HCT116 (cell line): ENCODE results near the gene POMGNT1. TPM values are rescaled to one million over a fixed set of nuclear protein-coding genes. Genes with fewer than 3 reads are reported as not detected.

Experiments
- ATAC-seq: fragments of 200-7000 bp; cut with Tn5 transposase; 2 replicates; pipeline ENCODE4 v1.9.1; 2020; ENCODE audit warnings: mild to moderate bottlenecking, moderate library complexity
- BruUV-seq: library from RNA; stranded (reverse); fragments of 400-500 nt; replicated peaks from 2 replicates; lab custom pipeline; 2021; lab: Mats Ljungman, UMichigan
- CTCF ChIA-PET: fragments of 300-600 bp; sonication (Branson Sonifier 250); formaldehyde crosslinking; loops from one replicate; lab custom pipeline; 2021; ENCODE audit warnings: antibody characterized with exemption; lab: Charles Lee
- POLR2A ChIA-PET: fragments of 300-600, 350-600 bp; sonication (Branson Sonifier 250); formaldehyde crosslinking; loops from one replicate; lab custom pipeline; 2021; ENCODE audit warnings: antibody characterized with exemption; lab: Charles Lee
- RAD21 ChIA-PET, 2 experiments: fragments of 300-600 bp; sonication (Branson Sonifier 250); formaldehyde crosslinking; loops; one replicate each; lab custom pipeline; 2023; ENCODE audit warnings: low total read pairs in 2 of 2; ENCODE audit not compliant: uncharacterized antibody in 2 of 2, unreplicated experiment in 2 of 2, low non-redundant PET in 1 of 2; lab: Charles Lee
- DNase-seq: peaks from one replicate; pipeline ENCODE4 v3.0.0-alpha.2; 2010; ENCODE audit warnings: low read depth, low spot score
- H2AFZ ChIP-seq: fragments of 200-600 bp; shearing (Covaris generic), sonication (generic); 2 replicates; pipeline ENCODE4 v1.6.1; 2017; ENCODE audit warnings: low read depth, mixed run types, mixed read lengths, antibody characterized with exemption, low read length; ENCODE audit not compliant: poor library complexity, severe bottlenecking
- H3K27ac ChIP-seq: 2 replicates; pipeline ENCODE4 v1.5.1; 2012; ENCODE audit warnings: low read depth, low read length
- H3K27me3 ChIP-seq: fragments of 200-600 bp; sonication (generic); 2 replicates; pipeline ENCODE4 v1.6.1; 2016; ENCODE audit warnings: mixed run types, low read length, mixed read lengths; ENCODE audit not compliant: insufficient read depth
- H3K36me3 ChIP-seq, 2 experiments: fragments of 200-500 bp in 1 of 2; fragments of 200-600 bp in 1 of 2; sonication (Bioruptor generic) in 1 of 2; sonication (generic) in 1 of 2; 2 replicates each; pipeline versions ENCODE4 v1.5.1 to v1.6.1; 2014 to 2016; ENCODE audit warnings: low read length in 2 of 2, inconsistent platforms in 1 of 2, mixed read lengths in 1 of 2, mixed run types in 1 of 2; ENCODE audit not compliant: insufficient read depth in 2 of 2, control insufficient read depth in 1 of 2
- H3K4me1 ChIP-seq, 2 experiments: fragments of 200-600 bp in 1 of 2; sonication (generic) in 1 of 2; 2 replicates each; pipeline versions ENCODE4 v1.5.1 to v1.6.1; 2012 to 2017; ENCODE audit warnings: low read length in 2 of 2, inconsistent platforms in 1 of 2, mild to moderate bottlenecking in 1 of 2, mixed read lengths in 1 of 2, mixed run types in 1 of 2, moderate library complexity in 1 of 2; ENCODE audit not compliant: insufficient read depth in 2 of 2, control insufficient read depth in 1 of 2
- H3K4me2 ChIP-seq: fragments of 200-600 bp; sonication (generic); 2 replicates; pipeline ENCODE4 v1.6.1; 2017; ENCODE audit warnings: mixed run types, low read length, mixed read lengths
- H3K4me3 ChIP-seq, 2 experiments: fragments of 200-600 bp in 1 of 2; sonication (generic) in 1 of 2; replicated peaks in 1 of 2; 2 replicates each; pipeline ENCODE4 v1.5.1; 2011 to 2016; ENCODE audit warnings: low read length in 2 of 2, control low read depth in 1 of 2, low read depth in 1 of 2, mild to moderate bottlenecking in 1 of 2, mixed read lengths in 1 of 2, mixed run types in 1 of 2
- H3K79me2 ChIP-seq: fragments of 200-600 bp; sonication (generic); 2 replicates; pipeline ENCODE4 v1.6.1; 2017; ENCODE audit warnings: mild to moderate bottlenecking, mixed run types, low read length, moderate library complexity, mixed read lengths; ENCODE audit not compliant: insufficient read depth
- H3K9ac ChIP-seq: fragments of 200-600 bp; sonication (generic); 2 replicates; pipeline ENCODE4 v1.6.1; 2016; ENCODE audit warnings: low read length, mixed read lengths
- H3K9me2 ChIP-seq: fragments of 200-600 bp; sonication (generic), shearing (Covaris generic); 2 replicates; pipeline ENCODE4 v1.6.1; 2017; ENCODE audit warnings: mixed run types, mild to moderate bottlenecking, moderate library complexity; ENCODE audit not compliant: insufficient read depth
- H3K9me3 ChIP-seq, 2 experiments: fragments of 200-500 bp in 1 of 2; fragments of 200-600 bp in 1 of 2; sonication (Bioruptor generic) in 1 of 2; sonication (generic) in 1 of 2; 2 replicates each; pipeline ENCODE4 v1.6.1; 2014 to 2017; ENCODE audit warnings: low read length in 2 of 2, mixed read lengths in 2 of 2, inconsistent platforms in 1 of 2, low read depth in 1 of 2, mild to moderate bottlenecking in 1 of 2, mixed run types in 1 of 2, moderate library complexity in 1 of 2; ENCODE audit not compliant: control insufficient read depth in 1 of 2, insufficient read depth in 1 of 2
- H4K20me1 ChIP-seq: fragments of 200-600 bp; sonication (generic), shearing (Covaris generic); 2 replicates; pipeline ENCODE4 v1.6.1; 2017; ENCODE audit warnings: mixed run types, mild to moderate bottlenecking, moderate library complexity; ENCODE audit not compliant: insufficient read depth
- CBX3 ChIP-seq: IDR thresholded peaks from 2 replicates; pipeline ENCODE4 v1.6.1; 2012; ENCODE audit warnings: low read depth
- CEBPB ChIP-seq: IDR thresholded peaks from 2 replicates; pipeline ENCODE4 v1.6.1; 2012; ENCODE audit warnings: low read depth
- ELF1 ChIP-seq: IDR thresholded peaks from 2 replicates; pipeline ENCODE4 v1.6.1; 2012; ENCODE audit warnings: low read depth, borderline replicate concordance
- EZH2 ChIP-seq: fragments of 200-600 bp; sonication (generic); IDR thresholded peaks from 2 replicates; pipeline ENCODE4 v1.6.1; 2017; ENCODE audit warnings: antibody characterized with exemption, mixed run types
- EZH2phosphoT487 ChIP-seq: fragments of 200-600 bp; IDR thresholded peaks from 2 replicates; pipeline ENCODE4 v1.6.1; 2018; ENCODE audit warnings: antibody characterized with exemption, borderline replicate concordance
- JUND ChIP-seq: IDR thresholded peaks from 2 replicates; pipeline ENCODE4 v1.6.1; 2012
- POLR2A ChIP-seq: IDR thresholded peaks from 2 replicates; pipeline ENCODE4 v1.7.0; 2011; ENCODE audit warnings: borderline replicate concordance; ENCODE audit not compliant: insufficient read depth, insufficient read length; ENCODE audit errors: extremely low read depth
- POLR2AphosphoS5 ChIP-seq: IDR thresholded peaks from 2 replicates; pipeline ENCODE4 v1.6.1; 2011; ENCODE audit warnings: mild to moderate bottlenecking, low read depth, low read length, moderate library complexity
- SP1 ChIP-seq: IDR thresholded peaks from 2 replicates; pipeline ENCODE4 v1.6.1; 2012; ENCODE audit warnings: low read depth
- SRF ChIP-seq: IDR thresholded peaks from 2 replicates; pipeline ENCODE4 v1.6.1; 2012; ENCODE audit warnings: low read depth
- TCF7L2 ChIP-seq: IDR thresholded peaks from 2 replicates; pipeline ENCODE4 v1.7.0; 2011; ENCODE audit warnings: borderline replicate concordance, inconsistent platforms; ENCODE audit not compliant: insufficient read depth, insufficient read length; ENCODE audit errors: extremely low read depth
- YY1 ChIP-seq: IDR thresholded peaks from 2 replicates; pipeline ENCODE4 v1.6.1; 2011; ENCODE audit warnings: low read length, low read depth, moderate library complexity, mild to moderate bottlenecking; ENCODE audit not compliant: insufficient replicate concordance; ENCODE audit errors: extremely low read depth
- intact Hi-C: fragments of 100-400 bp; cut with micrococcal nuclease; formaldehyde crosslinking; loops from 2 replicates; pipeline ENCODE4 v1.10.0; 2022
- total RNA-seq: library from RNA; stranded (reverse); gene quantifications from one replicate; pipeline ENCODE4 v1.2.1, GENCODE V29; 2021; ENCODE audit not compliant: unreplicated experiment
- TF ChIP-seq, protein P1 (sequence below), 3 experiments: fragments of 200-600 bp in 1 of 3; sonication (generic) in 1 of 3; IDR thresholded peaks in 2 of 3; conservative IDR thresholded peaks in 1 of 3; 2 replicates each; pipeline ENCODE4 v1.5.1; 2012 to 2017; ENCODE audit warnings: low read depth in 2 of 3, low read length in 2 of 3, antibody characterized with exemption in 1 of 3, borderline replicate concordance in 1 of 3, control low read depth in 1 of 3, mild to moderate bottlenecking in 1 of 3, mixed read lengths in 1 of 3, mixed run types in 1 of 3, moderate library complexity in 1 of 3; ENCODE audit not compliant: insufficient read depth in 1 of 3
- TF ChIP-seq, protein P2 (sequence below): IDR thresholded peaks from 2 replicates; pipeline ENCODE4 v1.6.1; 2012
- TF ChIP-seq, protein P3 (sequence below): IDR thresholded peaks from 2 replicates; pipeline ENCODE4 v1.6.1; 2012
- TF ChIP-seq, protein P4 (sequence below): IDR thresholded peaks from 2 replicates; pipeline ENCODE4 v1.6.1; 2011; ENCODE audit warnings: mild to moderate bottlenecking, low read length, moderate library complexity; ENCODE audit not compliant: insufficient replicate concordance; ENCODE audit errors: extremely low read depth
- TF ChIP-seq, protein P5 (sequence below): IDR thresholded peaks from 2 replicates; pipeline ENCODE4 v1.6.1; 2012; ENCODE audit warnings: low read depth

Gene POMGNT1
- total RNA-seq, 1 experiment from 2014 or later: 97.7 TPM

DNA sequence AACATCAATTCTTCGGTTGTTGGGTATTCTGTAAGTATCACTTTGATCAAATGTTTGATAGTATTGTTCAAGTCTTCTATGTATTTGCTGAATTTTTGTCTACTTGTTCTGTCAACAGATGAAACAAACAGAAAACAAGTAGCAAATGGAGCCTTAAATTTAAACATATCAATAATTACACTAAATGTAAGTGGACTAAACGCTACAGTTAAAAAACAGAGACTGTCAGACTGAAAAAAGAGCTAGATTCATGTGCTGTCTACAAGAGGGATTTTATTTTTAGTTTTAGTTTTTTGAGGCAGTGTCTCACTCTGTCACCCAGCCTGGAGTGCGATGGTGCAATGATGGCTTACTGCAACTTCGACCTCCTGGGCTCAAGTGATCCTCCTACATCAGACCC, 38.6 kb upstream of the POMGNT1 start:
- no TSS peak for BruUV-seq
- no peaks in the 10 kb centered on the region for H3K4me1 ChIP-seq
- no peak overlapping the region for H3K4me2 ChIP-seq
- no peak overlapping the region for H3K27ac ChIP-seq
- H4K20me1 ChIP-seq: no peaks in the 10 kb centered on the region
- H2AFZ ChIP-seq: no peak overlapping the region
- H3K79me2 ChIP-seq: no peaks in the 10 kb centered on the region
- no peak overlapping the region for H3K4me3 ChIP-seq
- ChIA-PET RAD21 (no interaction called here), POLR2A (no interaction called here), CTCF (interaction anchor here (1.6 kb wide), 1 partner anchor 13 kb away, joined by 6 read pairs; no protein-coding TSS in a partner anchor)
- no peak for DNase-seq
- peaks cover 4 to 8% of the 10 kb centered on the region in 2 experiments; a peak in 2 of 4 replicates for H3K9me3 ChIP-seq
- H3K27me3 ChIP-seq: no peaks in the 10 kb centered on the region
- TF ChIP-seq YY1: no peak
- TF ChIP-seq, protein P1, sequence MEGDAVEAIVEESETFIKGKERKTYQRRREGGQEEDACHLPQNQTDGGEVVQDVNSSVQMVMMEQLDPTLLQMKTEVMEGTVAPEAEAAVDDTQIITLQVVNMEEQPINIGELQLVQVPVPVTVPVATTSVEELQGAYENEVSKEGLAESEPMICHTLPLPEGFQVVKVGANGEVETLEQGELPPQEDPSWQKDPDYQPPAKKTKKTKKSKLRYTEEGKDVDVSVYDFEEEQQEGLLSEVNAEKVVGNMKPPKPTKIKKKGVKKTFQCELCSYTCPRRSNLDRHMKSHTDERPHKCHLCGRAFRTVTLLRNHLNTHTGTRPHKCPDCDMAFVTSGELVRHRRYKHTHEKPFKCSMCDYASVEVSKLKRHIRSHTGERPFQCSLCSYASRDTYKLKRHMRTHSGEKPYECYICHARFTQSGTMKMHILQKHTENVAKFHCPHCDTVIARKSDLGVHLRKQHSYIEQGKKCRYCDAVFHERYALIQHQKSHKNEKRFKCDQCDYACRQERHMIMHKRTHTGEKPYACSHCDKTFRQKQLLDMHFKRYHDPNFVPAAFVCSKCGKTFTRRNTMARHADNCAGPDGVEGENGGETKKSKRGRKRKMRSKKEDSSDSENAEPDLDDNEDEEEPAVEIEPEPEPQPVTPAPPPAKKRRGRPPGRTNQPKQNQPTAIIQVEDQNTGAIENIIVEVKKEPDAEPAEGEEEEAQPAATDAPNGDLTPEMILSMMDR (IDR thresholded peaks at IDR 0.05 in 2 of 3, conservative IDR thresholded peaks at IDR 0.05 in 1 of 3; ENCODE audit: borderline replicate concordance in 1 of 3, insufficient read depth in 1 of 3, low read depth in 2 of 3, low read length in 2 of 3): no peak
- TF ChIP-seq ELF1: no peak
- no peak for TF ChIP-seq JUND
- TF ChIP-seq, protein P2, sequence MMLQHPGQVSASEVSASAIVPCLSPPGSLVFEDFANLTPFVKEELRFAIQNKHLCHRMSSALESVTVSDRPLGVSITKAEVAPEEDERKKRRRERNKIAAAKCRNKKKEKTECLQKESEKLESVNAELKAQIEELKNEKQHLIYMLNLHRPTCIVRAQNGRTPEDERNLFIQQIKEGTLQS: no peak
- no peak for TF ChIP-seq SP1
- no peak for TF ChIP-seq CEBPB
- TF ChIP-seq, protein P3, sequence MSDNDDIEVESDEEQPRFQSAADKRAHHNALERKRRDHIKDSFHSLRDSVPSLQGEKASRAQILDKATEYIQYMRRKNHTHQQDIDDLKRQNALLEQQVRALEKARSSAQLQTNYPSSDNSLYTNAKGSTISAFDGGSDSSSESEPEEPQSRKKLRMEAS: no peak
- TF ChIP-seq EZH2: no peak
- TF ChIP-seq CBX3: no peak
- no peak for TF ChIP-seq POLR2A
- TF ChIP-seq, protein P4, sequence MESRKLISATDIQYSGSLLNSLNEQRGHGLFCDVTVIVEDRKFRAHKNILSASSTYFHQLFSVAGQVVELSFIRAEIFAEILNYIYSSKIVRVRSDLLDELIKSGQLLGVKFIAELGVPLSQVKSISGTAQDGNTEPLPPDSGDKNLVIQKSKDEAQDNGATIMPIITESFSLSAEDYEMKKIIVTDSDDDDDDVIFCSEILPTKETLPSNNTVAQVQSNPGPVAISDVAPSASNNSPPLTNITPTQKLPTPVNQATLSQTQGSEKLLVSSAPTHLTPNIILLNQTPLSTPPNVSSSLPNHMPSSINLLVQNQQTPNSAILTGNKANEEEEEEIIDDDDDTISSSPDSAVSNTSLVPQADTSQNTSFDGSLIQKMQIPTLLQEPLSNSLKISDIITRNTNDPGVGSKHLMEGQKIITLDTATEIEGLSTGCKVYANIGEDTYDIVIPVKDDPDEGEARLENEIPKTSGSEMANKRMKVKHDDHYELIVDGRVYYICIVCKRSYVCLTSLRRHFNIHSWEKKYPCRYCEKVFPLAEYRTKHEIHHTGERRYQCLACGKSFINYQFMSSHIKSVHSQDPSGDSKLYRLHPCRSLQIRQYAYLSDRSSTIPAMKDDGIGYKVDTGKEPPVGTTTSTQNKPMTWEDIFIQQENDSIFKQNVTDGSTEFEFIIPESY: no peak
- TF ChIP-seq, protein P5, sequence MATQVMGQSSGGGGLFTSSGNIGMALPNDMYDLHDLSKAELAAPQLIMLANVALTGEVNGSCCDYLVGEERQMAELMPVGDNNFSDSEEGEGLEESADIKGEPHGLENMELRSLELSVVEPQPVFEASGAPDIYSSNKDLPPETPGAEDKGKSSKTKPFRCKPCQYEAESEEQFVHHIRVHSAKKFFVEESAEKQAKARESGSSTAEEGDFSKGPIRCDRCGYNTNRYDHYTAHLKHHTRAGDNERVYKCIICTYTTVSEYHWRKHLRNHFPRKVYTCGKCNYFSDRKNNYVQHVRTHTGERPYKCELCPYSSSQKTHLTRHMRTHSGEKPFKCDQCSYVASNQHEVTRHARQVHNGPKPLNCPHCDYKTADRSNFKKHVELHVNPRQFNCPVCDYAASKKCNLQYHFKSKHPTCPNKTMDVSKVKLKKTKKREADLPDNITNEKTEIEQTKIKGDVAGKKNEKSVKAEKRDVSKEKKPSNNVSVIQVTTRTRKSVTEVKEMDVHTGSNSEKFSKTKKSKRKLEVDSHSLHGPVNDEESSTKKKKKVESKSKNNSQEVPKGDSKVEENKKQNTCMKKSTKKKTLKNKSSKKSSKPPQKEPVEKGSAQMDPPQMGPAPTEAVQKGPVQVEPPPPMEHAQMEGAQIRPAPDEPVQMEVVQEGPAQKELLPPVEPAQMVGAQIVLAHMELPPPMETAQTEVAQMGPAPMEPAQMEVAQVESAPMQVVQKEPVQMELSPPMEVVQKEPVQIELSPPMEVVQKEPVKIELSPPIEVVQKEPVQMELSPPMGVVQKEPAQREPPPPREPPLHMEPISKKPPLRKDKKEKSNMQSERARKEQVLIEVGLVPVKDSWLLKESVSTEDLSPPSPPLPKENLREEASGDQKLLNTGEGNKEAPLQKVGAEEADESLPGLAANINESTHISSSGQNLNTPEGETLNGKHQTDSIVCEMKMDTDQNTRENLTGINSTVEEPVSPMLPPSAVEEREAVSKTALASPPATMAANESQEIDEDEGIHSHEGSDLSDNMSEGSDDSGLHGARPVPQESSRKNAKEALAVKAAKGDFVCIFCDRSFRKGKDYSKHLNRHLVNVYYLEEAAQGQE: no peak
- TF ChIP-seq POLR2AphosphoS5: no peak
- TF ChIP-seq EZH2phosphoT487: no peak
- no peak for TF ChIP-seq TCF7L2
- no peak for TF ChIP-seq SRF
- no peak overlapping the region for H3K9ac ChIP-seq
- H3K36me3 ChIP-seq: no peaks in the 10 kb centered on the region
- ATAC-seq: no peak
- intact Hi-C loops: no loop called here
- no peaks in the 10 kb centered on the region for H3K9me2 ChIP-seq
